GM12892 (cell line): Measurements from ENCODE around the gene TMEM150A.

ENCODE experiments used
- POLR2A ChIP-seq: IDR thresholded peaks from 2 replicates; pipeline ENCODE4 v1.6.1; 2011; ENCODE audit warnings: low read depth, low read length, control low read depth
- POLR2AphosphoS5 ChIP-seq: IDR thresholded peaks from 2 replicates; pipeline ENCODE4 v1.6.1; 2011; ENCODE audit warnings: low read depth, low read length, control low read depth

DNA sequence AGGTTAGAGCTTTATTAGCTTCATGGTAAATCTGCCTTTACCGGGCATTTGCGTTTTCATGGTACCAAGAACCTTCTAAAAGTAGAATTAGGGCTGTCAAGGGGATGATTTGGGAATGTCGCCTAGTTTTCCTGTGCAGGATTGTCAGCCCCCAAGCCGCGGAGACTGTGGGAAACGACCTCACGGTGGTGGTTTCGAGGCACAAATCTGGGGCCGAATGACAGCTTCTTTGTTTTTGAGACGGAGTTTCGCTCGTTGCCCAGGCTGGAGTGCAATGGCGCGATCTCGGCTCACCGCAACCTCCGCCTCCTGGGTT is 12.9 kb upstream of the TMEM150A start:
- no peak for TF ChIP-seq POLR2AphosphoS5
- TF ChIP-seq POLR2A: no peak
